Daoy (cell line): ENCODE results near the gene SNX24. TPM values are rescaled to one million over a fixed set of nuclear protein-coding genes. Genes with fewer than 3 reads are reported as not detected.
"Not testable (repeated sequence)": the region's sequence is repeated elsewhere in the genome, so short reads cannot be mapped to it uniquely, and the experiment has no call there.

Source experiments
- DNase-seq: peaks from one replicate; pipeline ENCODE4 v3.0.0-alpha.2; 2015; ENCODE audit warnings: low read depth
- total RNA-seq: library from RNA; depleted of rRNA; stranded (reverse); fragments of >200 nt; shearing (Covaris generic); gene quantifications from 2 replicates; pipeline ENCODE4 v1.2.3, GENCODE V29; 2014

SNX24 gene
- total RNA-seq, 1 experiment from 2014 or later: 36.6 TPM

GRCh38 chr5:122871661-122872060 is 26.2 kb downstream of the SNX24 start:
- no peak for DNase-seq

GRCh38 chr5:122874179-122874875 is 28.9 kb downstream of the SNX24 start:
- DNase-seq: no peak

- DNase-seq: no peak
These were observed 32.1 kb downstream of the SNX24 start for GRCh38 chr5:122877518-122877917.

- no peak for DNase-seq
These were observed 33.7 kb downstream of the SNX24 start for GRCh38 chr5:122879076-122879475.

GRCh38 chr5:122880170-122880689 is 34.8 kb downstream of the SNX24 start:
- no peak for DNase-seq

GRCh38 chr5:122880749-122881148 is 35.3 kb downstream of the SNX24 start:
- DNase-seq: peak; percentile 63

- peak; percentile 54 for DNase-seq
These were observed 37.4 kb downstream of the SNX24 start for GRCh38 chr5:122882831-122883230.

- DNase-seq: no peak
These were observed 39.7 kb downstream of the SNX24 start for GRCh38 chr5:122885045-122885517.

- no peak for DNase-seq
These were observed 40.5 kb downstream of the SNX24 start for GRCh38 chr5:122885891-122886290.

- no peak for DNase-seq
These were observed 49.7 kb downstream of the SNX24 start for GRCh38 chr5:122895141-122895540.

GRCh38 chr5:122896598-122897282 is 51.3 kb downstream of the SNX24 start:
- no peak for DNase-seq

- DNase-seq: no peak
These were observed 51.8 kb downstream of the SNX24 start for GRCh38 chr5:122897283-122897602.

- DNase-seq: no peak
These were observed 55.9 kb downstream of the SNX24 start for GRCh38 chr5:122901346-122901745.

- DNase-seq: peak; percentile 18
These were observed 56.9 kb downstream of the SNX24 start for GRCh38 chr5:122902263-122902662.

GRCh38 chr5:122906768-122907167 is 61.4 kb downstream of the SNX24 start:
- peak; percentile 92 for DNase-seq

- DNase-seq: peak; percentile 82
These were observed 61.9 kb downstream of the SNX24 start for GRCh38 chr5:122907276-122907675.

- DNase-seq: no peak
These were observed 62.7 kb downstream of the SNX24 start for GRCh38 chr5:122908108-122908507.

- no peak for DNase-seq
These were observed 63.2 kb downstream of the SNX24 start for GRCh38 chr5:122908662-122909061.

- DNase-seq: no peak
These were observed 64.2 kb downstream of the SNX24 start for GRCh38 chr5:122909470-122910100.

- not testable (repeated sequence) for DNase-seq
These were observed 68.0 kb downstream of the SNX24 start for GRCh38 chr5:122913436-122913835.

- DNase-seq: no peak
These were observed 70.5 kb downstream of the SNX24 start for GRCh38 chr5:122915717-122916461.

GRCh38 chr5:122916490-122916889 is 71.1 kb downstream of the SNX24 start:
- DNase-seq: no peak
